ENCODE data around the gene DAPK1.

Gene DAPK1

DNA sequence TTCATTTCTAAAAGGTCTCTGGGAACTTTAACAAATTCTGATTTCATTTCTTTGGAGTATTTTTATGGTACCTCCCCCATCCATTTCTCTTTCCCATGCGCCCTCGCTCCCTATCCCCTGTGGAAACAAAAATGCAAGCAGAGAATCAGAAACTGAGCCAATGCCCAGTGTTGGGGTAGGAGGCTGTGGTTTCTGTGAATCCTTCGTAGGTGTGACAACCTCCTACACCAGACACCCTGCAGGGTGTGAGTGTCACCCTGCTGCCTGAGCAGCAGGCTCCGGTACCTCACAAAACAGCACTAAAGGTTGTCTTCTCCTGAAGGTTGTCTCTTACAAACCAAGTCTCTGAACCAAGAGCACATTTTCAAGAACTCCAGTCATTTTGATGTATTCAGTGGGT is 124.4 kb downstream of the DAPK1 start:
- no peak overlapping the region for H3K27ac ChIP-seq
- TF ChIP-seq, protein P1, sequence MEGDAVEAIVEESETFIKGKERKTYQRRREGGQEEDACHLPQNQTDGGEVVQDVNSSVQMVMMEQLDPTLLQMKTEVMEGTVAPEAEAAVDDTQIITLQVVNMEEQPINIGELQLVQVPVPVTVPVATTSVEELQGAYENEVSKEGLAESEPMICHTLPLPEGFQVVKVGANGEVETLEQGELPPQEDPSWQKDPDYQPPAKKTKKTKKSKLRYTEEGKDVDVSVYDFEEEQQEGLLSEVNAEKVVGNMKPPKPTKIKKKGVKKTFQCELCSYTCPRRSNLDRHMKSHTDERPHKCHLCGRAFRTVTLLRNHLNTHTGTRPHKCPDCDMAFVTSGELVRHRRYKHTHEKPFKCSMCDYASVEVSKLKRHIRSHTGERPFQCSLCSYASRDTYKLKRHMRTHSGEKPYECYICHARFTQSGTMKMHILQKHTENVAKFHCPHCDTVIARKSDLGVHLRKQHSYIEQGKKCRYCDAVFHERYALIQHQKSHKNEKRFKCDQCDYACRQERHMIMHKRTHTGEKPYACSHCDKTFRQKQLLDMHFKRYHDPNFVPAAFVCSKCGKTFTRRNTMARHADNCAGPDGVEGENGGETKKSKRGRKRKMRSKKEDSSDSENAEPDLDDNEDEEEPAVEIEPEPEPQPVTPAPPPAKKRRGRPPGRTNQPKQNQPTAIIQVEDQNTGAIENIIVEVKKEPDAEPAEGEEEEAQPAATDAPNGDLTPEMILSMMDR (IDR thresholded peaks at IDR 0.05), result no peak
- no peak for TF ChIP-seq ZFX (IDR thresholded peaks at IDR 0.05; ENCODE audit: borderline replicate concordance)

DNA sequence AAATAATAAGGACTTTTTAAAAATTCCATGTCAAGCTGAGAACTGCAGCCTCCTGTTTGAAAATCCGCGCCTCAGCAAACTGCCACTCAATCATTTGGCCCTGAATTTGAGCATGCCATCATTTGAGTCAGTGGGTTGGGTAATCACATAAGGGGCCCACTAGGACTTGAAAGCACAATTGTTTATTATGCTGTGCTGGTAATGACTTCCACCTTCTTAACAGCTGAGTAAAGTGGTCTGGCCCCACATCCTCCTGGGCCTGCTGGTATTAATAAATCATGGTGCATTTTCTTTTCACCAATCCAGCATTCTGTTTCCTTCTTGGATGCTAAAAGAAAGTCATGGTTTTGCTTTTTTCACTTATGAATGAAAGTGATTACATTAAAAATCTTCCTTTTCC is 125.3 kb downstream of the DAPK1 start:
- no peak overlapping the region for H3K27ac ChIP-seq
- no peak for TF ChIP-seq ZFX (IDR thresholded peaks at IDR 0.05; ENCODE audit: borderline replicate concordance)
- TF ChIP-seq, protein P1 (IDR thresholded peaks at IDR 0.05), result no peak

DNA sequence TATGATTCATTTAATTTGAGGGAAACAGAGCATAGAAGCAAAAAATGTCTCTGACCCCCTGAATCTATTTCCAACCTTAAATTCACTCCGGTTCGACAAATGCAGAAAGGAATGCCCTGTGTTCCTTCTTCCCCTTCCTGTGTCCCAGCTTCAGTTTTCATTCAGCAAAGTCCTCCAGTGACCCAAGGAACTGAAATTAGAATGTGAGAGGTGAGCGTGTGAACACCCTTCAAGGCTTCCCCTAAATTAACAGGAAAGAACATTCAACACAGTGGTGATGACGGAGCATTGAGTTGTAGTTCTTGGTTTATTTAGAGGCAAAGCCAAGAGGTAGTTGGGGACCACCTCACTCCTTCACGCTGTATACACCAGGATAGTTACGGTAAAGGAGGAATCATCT is 130.7 kb downstream of the DAPK1 start:
- no peak for TF ChIP-seq ZFX (IDR thresholded peaks at IDR 0.05; ENCODE audit: borderline replicate concordance)
- TF ChIP-seq, protein P1 (IDR thresholded peaks at IDR 0.05), result no peak
- H3K27ac ChIP-seq, result no peak overlapping the region

DNA sequence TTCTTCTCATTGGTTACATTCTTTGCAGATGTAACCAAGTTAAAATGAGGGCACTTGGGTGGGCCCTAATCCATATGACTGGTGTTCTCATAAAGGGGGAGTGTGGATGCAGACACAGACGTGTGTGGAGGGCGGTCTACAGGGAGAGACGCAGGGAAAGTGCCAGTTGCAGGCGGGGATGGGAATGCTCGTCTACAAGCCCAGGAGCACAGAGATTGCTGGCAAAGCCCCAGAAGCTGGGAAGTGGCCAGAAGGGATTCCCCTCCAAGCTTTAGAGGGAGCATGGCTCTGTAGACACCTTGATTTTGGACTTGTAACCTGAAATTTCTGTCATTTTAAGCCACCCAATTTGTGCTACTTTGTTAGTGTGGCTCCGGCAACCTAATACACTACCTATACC is 131.4 kb downstream of the DAPK1 start:
- TF ChIP-seq ZFX (IDR thresholded peaks at IDR 0.05; ENCODE audit: borderline replicate concordance), result no peak
- TF ChIP-seq, protein P1 (IDR thresholded peaks at IDR 0.05), result no peak
- no peak overlapping the region for H3K27ac ChIP-seq

DNA sequence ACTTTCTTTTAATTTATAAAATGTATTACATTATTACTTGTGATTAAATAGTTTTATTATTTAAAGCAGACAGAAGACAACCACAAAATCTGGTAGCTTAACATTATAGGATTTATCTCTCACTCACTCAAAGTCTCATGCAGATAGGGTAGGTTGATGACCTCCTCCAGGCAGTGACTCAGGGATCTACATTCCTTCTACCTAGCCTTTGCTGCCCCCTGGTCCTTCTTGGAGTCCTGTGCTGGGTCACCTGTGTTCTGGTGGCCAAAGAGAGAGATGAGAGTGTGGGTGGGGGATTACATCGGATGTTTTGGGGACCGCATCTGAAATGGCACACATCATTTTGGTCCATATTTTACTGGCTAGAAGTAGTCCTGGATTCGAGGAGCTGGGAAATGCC is 132.6 kb downstream of the DAPK1 start:
- H3K27ac ChIP-seq, result no peak overlapping the region
- TF ChIP-seq ZFX (IDR thresholded peaks at IDR 0.05; ENCODE audit: borderline replicate concordance), result no peak
- TF ChIP-seq, protein P1 (IDR thresholded peaks at IDR 0.05), result no peak

DNA sequence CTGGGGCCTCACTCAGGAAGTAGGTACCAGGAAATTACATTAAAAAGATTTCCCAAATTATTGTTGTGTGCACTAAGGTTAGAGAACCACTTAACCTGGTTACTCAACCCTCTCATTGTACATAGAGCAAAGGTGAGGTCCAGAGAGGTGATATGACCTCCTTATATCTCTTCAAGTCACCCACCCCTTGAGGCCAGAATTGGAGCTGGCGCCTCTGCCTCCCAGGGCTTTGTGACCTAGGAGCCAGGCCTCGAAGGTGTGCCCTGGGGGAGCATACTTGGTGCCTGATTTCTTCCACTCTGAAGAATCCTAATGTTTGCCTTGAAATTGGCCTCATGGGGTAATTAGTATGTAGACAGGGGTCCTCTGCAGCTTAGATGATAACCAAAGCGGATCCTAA is 133.2 kb downstream of the DAPK1 start:
- H3K27ac ChIP-seq, result no peak overlapping the region
- TF ChIP-seq ZFX (IDR thresholded peaks at IDR 0.05; ENCODE audit: borderline replicate concordance), result no peak
- TF ChIP-seq, protein P1 (IDR thresholded peaks at IDR 0.05), result no peak

DNA sequence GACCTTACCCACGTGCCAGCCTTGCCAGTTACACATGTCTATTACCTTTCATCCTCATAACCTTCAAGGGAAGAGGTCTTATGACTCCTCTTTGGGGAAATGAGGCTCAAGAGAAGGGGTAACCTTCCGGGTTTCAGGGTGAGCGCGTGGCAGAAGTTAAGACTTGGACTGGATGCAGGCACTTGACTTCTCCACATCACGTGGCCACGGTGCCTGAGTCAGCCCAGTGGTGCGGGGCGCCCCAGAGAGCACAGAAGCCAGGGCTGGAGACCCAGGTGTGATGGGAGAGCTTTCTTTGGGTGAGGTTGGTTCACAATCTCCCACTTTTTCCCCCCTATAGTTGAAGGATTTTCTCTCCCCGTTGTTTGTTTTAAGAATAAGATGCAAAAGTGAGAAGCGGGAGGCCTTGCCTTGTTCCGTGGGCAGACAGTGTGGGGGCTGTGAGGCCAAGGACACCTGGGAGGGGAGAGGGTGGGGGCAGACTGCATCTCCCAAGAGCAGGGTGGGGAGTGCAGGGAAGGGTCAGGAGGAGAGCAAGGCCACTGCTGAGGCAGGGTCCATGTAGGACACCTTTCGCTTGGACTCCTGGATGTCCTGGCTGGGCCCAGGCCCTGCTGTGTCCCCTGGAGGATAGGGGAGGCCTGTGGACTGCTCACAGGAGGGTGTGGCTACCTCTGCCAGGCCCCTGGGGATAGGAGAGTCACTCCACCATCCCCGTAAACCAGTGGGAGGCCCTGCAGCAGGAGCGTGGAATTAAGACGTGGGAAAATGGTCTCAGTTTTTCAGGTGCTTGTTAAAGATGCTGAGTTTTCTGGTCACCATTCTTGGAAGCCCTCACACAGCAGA is 138.2 kb downstream of the DAPK1 start:
- H3K27ac ChIP-seq, result no peak overlapping the region
- TF ChIP-seq ZFX (IDR thresholded peaks at IDR 0.05; ENCODE audit: borderline replicate concordance), result no peak
- TF ChIP-seq, protein P1 (IDR thresholded peaks at IDR 0.05), result no peak

All from 22Rv1 (cell line).